ENCODE data around the gene PSMC5.
A peak's percentile ranks its signal among the peaks of the same experiment; 100 is the strongest.

PSMC5 gene

DNA sequence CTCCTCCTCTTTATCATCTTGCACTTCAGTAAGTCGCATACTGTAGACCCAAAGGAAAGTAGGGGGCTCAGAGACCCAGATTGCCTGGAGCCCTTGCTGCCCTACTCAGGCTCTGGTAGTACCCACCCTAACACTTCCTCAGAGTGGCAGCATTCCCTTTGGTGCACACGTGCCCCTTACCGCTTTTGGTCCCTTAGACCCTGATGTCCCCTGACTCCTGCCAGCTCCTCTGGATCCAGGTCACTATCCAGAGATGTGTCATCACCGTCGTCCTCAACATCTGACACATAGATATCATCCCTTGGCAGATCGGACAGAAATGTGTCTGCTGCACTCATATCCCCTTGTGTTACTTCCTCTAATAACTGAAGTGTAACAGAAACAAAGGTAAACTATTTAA lies 5.4 kb upstream of the PSMC5 start:
- no peak for DNase-seq

DNA sequence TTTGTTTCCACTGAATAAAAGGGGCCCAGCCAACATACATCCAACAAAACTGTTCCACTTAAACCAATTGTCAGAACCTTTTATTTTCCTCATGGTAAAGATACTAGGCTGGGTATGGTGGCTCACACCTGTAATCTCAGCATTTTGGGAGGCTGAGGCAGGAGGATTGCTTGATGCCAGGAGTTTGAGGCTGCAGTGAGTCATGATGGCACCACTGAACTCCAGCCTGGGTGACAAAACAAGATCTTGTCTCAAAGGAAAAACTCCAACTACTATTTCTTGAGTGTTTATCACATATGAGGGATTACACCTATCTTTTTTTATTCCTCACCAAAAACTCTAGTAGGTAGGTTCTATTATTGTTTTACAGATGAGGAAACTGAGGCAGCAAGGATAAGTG lies 4.7 kb upstream of the PSMC5 start:
- no peak for DNase-seq

DNA sequence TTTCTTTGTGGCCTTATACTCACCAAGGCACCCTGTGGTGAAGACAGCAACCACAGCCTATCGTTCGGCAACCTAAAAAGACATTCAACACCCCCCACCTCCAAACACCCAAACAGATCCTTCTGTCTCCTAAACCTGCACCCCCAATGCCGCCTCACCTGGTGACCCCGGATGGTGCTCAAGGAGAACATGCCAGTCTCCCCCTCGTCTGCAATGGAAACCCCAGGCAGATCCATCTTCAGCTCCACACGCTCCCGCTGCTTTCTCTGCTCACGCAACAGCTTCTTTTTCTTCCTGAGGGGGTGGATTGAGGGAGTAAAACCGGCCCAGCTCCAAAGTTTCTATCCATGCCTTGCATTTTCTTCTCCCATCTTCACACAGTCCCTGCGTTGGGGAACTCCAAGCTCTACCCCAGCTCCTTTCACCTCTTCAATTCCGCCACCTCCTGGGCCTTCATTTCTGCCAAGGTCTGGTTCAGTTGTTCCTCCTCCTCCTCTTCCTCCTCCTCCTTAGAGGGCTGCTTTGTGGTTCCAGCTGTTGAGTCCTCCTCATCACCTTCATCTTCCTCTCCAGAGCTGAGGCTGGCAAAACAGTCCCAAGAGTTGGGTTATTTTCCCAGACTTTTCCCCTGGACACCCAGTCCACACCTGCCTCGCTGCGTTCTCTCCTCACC lies 3.4 kb upstream of the PSMC5 start:
- DNase-seq = no peak

DNA sequence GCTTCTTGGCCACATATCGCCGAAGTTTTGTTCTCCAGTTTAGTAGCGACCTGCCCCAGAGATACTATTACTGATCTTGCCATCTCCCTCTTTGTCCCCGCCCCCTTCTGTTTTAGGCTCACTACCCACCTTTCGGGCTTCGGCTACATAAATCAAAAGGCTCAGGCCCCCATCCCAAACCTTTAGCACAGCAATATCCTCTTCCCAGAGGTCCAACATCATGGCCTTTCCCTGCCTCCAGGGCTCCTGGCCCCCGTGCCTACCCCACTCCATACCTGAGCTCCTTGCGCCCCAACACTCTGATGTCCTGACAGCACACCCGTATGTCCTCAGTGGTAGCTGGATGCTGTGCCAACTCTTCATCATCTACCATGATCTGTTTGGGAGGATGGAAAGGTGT lies 2.9 kb upstream of the PSMC5 start:
- DNase-seq = no peak

DNA sequence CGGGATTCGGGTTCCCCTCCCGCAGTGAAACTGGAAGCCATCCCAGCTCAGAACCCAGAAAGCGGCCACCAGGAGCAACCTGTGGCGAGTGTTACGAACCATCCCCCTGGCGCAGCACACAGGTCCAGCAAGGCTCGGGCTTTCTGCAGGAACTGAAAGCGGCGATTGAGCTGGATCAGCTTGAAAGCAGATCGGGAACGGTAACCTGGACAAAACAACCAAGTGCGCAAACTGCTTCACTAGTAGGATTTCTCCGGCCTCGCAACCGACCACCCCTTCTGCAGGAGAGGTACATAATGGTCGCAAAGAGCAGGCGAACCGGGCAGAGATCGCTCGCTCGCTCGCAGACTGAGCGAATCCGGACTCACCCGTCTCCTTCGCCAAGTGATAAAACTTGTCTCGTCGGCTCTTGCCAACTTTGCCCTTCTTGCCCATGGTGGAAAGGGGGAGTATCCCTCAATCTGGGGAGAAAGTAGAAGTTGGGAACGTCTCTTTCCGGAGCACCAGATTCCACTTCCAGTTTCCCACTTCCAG lies 696 bp upstream of the PSMC5 start:
- DNase-seq = no peak

DNA sequence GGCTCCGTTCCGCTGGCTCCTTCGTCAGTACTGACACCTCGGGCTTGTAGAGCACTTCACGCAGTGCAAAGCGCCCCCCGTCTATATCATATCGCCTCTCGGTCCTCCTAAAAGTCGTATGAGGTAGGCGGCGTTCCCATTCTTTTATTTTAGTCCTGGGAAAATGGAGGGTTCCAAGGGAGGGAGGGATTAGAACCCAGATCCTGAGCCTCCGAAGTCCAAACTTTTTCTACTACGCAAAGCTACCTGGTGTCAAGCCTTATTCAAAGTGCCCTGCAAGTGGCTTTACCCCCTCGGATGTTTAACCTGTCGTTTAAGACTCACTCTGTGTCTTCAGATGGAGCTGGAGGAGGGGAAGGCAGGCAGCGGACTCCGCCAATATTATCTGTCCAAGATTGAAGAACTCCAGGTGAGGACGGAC lies 580 bp downstream of the PSMC5 start:
- peak in 1 of 3 experiments; percentile 44 for DNase-seq

DNA sequence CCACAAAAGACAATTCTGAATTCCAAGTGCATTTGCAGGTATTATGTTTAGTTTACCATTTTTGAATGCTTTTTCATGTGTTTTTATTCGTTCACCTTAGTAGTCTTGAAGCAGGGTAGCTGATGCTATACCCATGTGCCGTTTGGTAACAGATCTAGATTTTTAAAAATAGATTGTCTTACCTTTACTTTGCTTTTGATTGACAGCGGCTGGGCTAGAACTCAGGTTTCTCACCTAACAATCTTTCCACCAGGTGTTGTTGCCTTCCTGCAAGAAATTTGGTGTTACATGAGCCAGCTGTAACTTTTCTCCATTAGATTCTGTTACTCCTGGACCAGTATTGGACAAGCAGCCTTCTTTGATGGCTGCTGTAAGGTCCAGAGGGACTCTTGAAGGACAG lies 1.7 kb downstream of the PSMC5 start:
- no peak for DNase-seq

DNA sequence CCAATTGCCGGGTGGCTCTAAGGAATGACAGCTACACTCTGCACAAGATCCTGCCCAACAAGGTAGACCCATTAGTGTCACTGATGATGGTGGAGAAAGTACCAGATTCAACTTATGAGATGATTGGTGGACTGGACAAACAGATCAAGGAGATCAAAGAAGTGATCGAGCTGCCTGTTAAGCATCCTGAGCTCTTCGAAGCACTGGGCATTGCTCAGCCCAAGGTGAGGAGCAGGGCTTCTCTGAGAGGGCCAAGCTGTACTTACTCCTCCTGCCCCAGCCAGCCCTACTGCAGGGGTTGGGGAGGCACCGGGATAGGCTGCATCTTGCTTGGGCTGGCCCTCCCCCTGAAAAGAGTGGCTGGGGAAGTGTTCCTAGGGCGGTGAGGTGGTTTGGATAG lies 3.0 kb downstream of the PSMC5 start:
- DNase-seq = no peak

DNA sequence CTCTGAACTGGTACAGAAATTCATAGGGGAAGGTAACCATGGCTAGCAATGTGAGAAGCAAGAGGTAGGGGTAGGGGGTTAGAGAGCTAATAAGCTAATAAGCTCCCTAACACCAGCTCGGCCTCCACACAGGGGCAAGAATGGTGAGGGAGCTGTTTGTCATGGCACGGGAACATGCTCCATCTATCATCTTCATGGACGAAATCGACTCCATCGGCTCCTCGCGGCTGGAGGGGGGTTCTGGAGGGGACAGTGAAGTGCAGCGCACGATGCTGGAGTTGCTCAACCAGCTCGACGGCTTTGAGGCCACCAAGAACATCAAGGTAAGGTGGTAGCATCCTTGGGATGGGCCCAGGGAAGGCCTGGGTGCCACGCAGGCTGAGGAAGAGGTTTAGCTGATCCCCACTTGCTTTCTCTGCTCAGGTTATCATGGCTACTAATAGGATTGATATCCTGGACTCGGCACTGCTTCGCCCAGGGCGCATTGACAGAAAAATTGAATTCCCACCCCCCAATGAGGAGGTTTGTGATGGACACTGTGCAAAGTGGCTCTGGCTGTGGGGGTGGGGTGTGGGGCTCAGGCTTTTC lies 3.8 kb downstream of the PSMC5 start:
- no peak for DNase-seq

DNA sequence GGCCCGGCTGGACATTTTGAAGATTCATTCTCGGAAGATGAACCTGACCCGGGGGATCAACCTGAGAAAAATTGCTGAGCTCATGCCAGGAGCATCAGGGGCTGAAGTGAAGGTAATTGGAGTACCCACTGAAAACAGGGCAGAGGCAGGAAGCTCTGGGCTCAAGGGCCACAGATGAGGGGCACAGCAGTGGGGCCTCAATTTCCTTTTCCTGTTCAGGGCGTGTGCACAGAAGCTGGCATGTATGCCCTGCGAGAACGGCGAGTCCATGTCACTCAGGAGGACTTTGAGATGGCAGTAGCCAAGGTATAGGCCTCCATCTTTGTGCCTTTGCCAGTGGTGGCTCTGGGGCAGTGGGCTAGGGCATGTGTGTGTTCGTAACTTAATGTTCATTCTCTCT lies 4.3 kb downstream of the PSMC5 start:
- DNase-seq = no peak

DNA sequence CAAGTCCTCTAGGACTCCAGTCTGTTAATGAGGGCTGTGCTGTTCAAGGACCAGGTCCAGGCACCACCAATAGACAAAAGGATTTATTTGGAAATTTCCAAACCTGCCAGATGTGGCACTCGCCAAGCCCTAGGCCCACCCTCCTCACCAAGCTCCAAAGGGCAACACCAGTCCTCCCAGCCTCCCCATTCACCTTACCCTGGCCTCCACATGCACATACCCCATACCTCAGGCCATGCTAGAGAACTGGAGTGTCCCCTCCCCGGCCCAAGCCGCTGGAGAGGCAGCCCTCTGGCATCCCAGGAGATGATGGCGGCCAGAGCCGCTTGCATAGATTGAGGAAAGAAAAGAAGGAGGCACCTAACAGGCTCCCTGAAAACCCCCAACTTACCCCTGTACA lies 4.8 kb downstream of the PSMC5 start:
- no peak for DNase-seq

DNA sequence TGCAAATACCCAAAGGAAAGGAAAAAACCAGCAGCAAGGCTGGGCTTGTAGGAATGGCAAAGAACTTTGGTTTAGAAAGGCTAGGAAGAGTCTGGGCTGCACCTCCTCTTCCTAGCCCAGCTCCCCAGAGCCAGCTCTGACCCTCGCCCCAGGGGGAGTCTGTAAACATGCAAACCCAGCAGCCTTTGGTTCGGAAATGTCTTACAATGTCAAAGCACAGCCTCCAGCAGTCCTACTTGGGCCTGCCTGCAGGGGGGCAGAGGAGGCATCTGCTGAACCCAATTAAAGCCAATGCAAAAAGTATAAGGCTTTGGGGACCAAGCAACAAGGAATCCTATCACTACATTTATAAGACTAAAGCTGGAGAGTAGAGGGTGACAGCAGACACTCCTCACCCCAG lies 5.2 kb downstream of the PSMC5 start:
- no peak for DNase-seq

DNA sequence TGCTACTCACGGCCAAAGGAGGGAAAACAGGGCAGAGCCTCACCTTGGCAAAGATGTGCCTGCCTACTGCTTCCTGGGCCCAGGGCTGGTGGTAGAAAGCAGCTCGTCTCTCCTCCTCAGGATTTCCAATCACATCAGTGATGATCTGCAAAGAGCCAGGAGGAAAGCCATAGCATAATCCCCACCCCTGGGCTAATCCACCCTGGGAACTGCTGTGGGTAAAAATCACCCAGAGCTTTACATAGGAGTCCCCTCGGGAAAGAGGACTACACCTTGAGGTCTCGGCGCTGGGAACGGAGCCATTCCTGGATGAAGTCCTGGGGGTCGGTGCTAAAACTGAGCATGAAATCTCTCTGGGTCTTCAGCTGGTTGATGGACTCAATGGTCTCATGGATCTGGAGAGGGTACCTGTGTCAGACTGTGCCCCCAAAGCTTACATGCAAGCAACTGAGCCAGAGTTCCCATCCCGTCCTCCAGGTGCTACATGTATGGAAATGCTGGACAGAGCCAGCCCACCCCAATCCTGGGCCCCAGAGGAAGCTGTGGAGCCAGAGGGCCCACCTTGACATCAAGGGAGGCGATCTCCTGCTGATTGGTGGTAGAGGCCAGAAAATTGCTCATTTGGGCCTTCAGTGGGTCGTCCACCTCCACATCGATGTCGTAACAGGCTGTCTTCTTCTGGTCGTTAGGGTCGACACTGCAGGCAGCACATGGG lies 6.0 kb downstream of the PSMC5 start:
- DNase-seq = no peak

DNA sequence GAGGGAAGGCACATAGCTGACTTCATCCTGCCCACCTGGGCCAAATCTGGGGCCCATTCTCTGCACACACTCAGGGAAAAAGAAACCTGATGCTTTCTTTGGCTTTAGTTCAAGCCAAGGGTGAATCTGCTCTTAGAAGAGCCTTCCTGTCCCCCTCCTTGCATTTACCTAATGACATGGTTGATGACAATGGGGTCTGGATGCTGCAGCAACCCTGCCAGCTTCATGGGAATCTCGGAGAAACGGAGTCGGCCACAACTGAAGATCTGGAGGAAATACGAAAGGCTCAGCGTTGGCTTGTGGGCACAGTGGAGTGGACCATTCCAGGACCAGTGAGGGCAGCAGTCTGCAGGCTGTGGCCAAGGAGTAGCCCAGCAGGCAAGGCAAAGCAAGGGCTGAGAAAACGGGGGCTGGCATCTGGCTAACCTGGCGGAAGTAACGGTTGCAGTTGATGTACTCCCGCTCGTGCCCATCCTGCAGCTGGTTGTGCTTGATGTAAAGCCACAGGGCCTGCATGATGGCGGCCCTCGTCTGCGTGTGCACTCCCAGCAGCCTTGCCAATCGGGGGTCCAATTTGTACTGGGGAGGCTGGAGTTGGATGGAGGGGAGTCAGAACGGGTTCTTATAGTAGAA lies 6.6 kb downstream of the PSMC5 start:
- no peak for DNase-seq

DNA sequence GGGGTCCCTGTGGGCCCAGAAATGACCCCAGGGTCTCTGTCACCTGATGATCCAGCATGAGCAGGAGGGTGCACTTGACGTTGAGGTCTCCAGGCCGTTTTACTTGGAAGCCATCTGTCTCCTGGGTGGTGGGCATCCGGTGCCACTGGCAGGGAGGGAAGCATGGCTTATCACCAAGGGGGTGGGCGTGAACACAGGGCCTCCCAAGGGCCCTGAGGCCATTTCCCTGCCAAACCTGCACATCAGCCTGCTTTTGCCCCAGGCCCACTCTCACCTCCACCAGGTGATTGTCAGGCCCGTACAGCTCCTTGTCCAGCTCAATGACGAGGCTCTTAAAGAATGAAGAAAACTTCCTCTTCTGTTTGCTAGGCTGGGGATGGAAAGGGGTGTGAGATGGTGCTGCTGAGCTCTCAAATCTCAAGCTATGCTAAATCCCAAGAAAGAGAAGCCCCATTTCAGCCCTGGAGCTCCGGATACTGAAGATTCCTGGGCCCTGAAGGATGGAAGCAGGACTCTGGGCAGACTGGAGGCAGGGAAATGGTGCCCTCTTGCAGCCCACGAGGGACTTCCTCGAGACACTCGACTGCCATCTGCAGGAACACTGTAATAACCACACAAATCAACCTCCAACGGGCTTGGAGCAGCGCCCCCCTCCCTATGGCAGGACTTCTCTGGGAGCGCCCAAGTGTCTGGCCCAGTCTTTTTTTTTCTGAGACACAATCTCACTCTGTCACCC lies 7.4 kb downstream of the PSMC5 start:
- peak in 2 of 3 experiments; percentile 27 to 49 for DNase-seq

DNA sequence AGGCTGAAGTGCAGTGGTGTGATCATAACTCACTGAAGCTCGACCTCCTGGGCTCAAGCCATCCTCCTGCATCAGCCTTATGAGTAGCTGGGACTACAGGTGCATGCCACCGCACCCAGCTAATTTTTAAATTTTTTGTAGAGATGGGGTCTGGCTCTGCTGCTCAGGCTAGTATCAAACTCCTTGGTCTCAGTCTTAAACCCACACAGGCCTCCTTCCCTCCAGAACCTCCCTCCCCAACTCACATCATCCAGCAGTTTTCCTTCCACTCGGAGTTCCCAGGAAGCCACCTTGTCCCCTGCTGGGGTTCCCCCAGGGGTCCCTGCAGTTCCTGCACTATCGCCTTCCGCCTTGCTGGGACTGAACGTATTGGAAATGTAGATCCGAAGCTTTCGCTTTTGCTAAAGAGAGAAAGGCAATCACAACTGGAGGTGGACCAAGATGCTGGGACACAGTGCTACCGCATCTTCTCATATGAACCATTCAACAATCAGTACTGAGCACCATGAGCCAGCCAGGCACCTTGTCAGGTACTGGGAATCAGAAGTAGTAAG lies 8.0 kb downstream of the PSMC5 start:
- no peak for DNase-seq

DNA sequence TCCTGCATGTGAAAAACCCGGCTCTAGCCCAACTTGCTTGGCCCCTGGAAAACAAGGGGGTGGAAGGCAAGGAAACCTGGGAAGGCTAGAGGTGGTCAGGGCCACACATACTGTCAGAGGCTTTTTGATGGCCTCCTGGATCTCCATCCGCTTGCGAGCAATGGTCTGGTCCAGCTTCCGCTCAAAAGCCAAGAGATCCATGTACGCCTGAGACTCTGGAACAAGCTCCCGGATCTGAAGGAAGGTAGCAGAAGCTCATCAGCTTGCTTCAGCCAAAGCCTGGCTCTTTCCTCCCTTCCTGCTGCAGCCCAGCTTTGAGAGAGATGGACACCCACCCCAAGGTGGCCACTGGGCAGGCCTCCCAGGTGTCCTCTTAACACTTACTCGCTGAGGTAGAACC lies 9.6 kb downstream of the PSMC5 start:
- no peak for DNase-seq

DNA sequence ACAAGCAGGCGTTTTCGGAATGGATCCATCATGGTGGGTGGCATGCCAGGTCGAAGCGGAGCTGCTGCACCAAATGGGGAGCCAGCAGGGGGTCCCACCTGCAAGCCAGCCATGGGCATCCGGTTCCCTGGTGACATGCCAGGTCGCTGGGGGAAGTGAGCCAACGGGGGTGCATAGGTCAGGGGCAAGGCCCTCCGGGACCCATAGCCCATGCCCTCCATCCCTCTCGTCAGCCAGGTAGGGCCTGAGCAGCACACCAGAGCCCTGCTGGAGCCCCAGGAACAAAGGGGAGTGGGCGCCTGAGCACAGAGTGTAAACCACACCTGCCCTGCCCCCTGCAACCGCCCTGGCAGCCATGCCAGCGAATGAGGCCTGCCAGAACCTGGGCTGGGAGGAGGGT lies 10.2 kb downstream of the PSMC5 start:
- DNase-seq = no peak

DNA sequence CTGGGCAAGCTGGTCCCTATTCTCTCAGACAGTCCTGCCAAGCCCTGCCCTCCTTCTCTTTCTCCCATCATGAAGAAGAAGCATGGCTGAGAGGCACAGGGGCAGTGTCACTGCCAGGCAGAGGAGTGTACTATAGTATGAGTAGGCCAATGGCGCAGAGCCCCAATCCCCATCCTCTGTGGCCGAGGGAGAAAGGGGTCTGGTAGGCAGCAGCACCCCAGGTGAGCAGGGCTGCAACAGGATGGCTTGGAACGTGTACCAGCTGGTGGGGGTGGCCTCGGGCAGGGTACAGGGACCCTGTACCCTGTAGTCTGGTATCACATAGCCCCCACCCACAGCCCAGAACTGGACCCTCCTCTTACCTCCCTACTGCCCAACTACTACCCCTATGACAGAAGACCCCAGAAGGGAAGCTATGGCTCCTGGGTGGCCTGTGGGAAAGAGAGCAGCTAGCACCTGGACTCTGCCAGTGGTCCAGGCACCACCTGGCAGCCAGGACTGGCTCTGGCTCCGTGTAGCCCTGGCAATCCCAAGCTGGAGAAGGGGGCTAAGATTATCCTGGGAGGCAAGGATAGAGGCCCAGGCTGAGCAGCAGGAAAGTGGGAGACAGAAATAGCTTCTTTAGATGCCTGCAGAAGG lies 10.8 kb downstream of the PSMC5 start:
- DNase-seq = no peak

DNA sequence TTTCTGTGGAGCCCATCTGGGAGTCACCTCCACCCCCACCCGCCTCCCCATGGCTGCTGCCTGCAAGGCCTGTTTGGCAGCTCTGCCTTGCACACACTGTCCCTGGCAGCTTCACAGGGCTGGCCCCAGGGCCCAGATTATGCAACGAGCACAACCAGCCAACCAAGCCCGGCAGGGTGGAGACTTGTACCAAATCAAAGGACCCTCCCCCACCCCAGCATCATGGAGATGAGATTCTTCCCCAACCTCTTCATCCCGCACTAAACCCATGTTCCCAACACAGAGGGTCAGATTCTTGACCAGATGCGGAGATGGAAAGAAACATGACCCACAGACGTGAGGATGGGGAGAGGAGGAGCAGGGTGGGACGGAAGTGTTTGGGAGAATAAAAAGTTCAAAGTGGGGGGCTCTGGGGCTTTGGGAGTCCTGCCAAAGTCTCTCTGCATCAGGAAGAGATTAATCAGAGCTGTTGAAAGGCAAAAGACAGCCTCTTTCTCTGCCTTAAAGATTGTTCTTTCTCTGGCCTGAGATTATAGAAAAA lies 11.5 kb downstream of the PSMC5 start:
- peak in 2 of 3 experiments; percentile 16 to 28 for DNase-seq

DNA sequence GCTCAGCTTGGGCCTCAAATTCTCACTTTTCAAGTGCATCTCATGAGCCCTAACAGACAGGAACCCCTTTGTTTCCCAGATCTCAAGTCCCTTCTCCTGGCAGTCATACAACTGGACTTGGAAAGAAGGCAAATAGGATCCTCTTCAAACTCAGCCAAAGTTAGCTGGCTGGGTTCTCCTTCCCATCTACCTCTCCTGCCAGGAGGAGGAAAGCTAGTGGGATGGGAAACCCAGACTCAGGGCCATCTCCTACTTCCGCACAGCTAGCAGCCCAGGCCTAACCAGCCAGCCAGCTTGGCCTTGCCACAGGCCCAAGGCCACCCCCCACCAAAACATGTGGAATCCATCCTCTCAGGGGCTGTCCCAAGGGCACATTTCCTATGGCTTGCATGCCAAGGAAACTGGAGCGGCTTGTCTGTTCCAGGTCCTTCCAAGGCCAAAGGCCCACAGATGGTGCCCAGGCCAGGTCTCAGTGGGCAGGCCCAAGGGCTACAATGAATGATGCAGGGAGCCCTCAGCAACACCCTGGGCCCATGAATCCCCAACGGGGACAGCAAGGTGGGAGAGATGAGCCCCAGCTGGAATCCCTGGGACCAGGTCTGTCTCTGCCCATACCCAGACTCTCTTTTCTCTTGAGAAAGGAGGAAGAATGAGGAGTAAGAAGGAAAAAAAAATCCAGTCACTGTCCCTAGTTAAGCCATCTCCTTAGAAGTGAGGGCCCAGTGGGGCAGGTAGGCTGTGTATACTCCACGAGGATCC lies 13.5 kb downstream of the PSMC5 start:
- DNase-seq = no peak
